Hematopoietic multipotent progenitor cell (in vitro differentiated cells): ENCODE results near the gene ST6GALNAC3. TPM values are rescaled to one million over a fixed set of nuclear protein-coding genes. Genes with fewer than 3 reads are reported as not detected.
A peak's percentile ranks its signal among the peaks of the same experiment; 100 is the strongest.
"Not testable (repeated sequence)": the region's sequence is repeated elsewhere in the genome, so short reads cannot be mapped to it uniquely, and the experiment has no call there.

Source experiments
- DNase-seq, 3 donors: peaks; one replicate each; pipeline ENCODE4 v3.0.0-alpha.2; 2011 to 2015; ENCODE audit warnings: low read depth in 2 of 3, low spot score in 2 of 3
- total RNA-seq: library from RNA; depleted of rRNA; stranded (reverse); fragments of >200 nt; gene quantifications from one replicate; pipeline ENCODE4 v1.2.3, GENCODE V29; 2012

The ST6GALNAC3 gene
- total RNA-seq, 1 donor = under 0.01 TPM

- no peak for DNase-seq
Observed at GRCh38 chr1:76238094-76238628, 163.6 kb downstream of the ST6GALNAC3 start.

GRCh38 chr1:76239470-76239918 is 164.9 kb downstream of the ST6GALNAC3 start:
- DNase-seq = no peak

- DNase-seq = peak in 1 of 3 donors; percentile 21
Observed at GRCh38 chr1:76240316-76240715, 165.8 kb downstream of the ST6GALNAC3 start.

GRCh38 chr1:76242587-76242986 is 168.0 kb downstream of the ST6GALNAC3 start:
- DNase-seq = not testable (repeated sequence)

GRCh38 chr1:76247261-76247852 is 172.8 kb downstream of the ST6GALNAC3 start:
- DNase-seq = no peak

GRCh38 chr1:76250271-76250670 is 175.7 kb downstream of the ST6GALNAC3 start:
- DNase-seq = no peak

GRCh38 chr1:76252431-76252830 is 177.9 kb downstream of the ST6GALNAC3 start:
- DNase-seq = no peak

- DNase-seq = peak in 2 of 3 donors; percentile 16 to 61
Observed at GRCh38 chr1:76254104-76255030, 179.8 kb downstream of the ST6GALNAC3 start.

- DNase-seq = peak in 1 of 3 donors; percentile 24
Observed at GRCh38 chr1:76256289-76257223, 182.0 kb downstream of the ST6GALNAC3 start.

- no peak for DNase-seq
Observed at GRCh38 chr1:76257823-76258222, 183.3 kb downstream of the ST6GALNAC3 start.

GRCh38 chr1:76259270-76259669 is 184.7 kb downstream of the ST6GALNAC3 start:
- DNase-seq = no peak

GRCh38 chr1:76260279-76260678 is 185.7 kb downstream of the ST6GALNAC3 start:
- peak in 1 of 3 donors; percentile 37 for DNase-seq

GRCh38 chr1:76262601-76263000 is 188.1 kb downstream of the ST6GALNAC3 start:
- DNase-seq = no peak

GRCh38 chr1:76264642-76265041 is 190.1 kb downstream of the ST6GALNAC3 start:
- no peak for DNase-seq

- DNase-seq = no peak
Observed at GRCh38 chr1:76266762-76267161, 192.2 kb downstream of the ST6GALNAC3 start.

- peak in 1 of 3 donors; percentile 57 for DNase-seq
Observed at GRCh38 chr1:76267631-76268030, 193.1 kb downstream of the ST6GALNAC3 start.

GRCh38 chr1:76268341-76268740 is 193.8 kb downstream of the ST6GALNAC3 start:
- no peak for DNase-seq

GRCh38 chr1:76269155-76269554 is 194.6 kb downstream of the ST6GALNAC3 start:
- DNase-seq = peak in 2 of 3 donors; percentile 48 to 78

- no peak for DNase-seq
Observed at GRCh38 chr1:76274302-76274701, 199.8 kb downstream of the ST6GALNAC3 start.

- no peak for DNase-seq
Observed at GRCh38 chr1:76274718-76275117, 200.2 kb downstream of the ST6GALNAC3 start.
